Measurements from ENCODE around the gene KDELR3.
A peak's percentile ranks its signal among the peaks of the same experiment; 100 is the strongest.

KDELR3 gene

DNA sequence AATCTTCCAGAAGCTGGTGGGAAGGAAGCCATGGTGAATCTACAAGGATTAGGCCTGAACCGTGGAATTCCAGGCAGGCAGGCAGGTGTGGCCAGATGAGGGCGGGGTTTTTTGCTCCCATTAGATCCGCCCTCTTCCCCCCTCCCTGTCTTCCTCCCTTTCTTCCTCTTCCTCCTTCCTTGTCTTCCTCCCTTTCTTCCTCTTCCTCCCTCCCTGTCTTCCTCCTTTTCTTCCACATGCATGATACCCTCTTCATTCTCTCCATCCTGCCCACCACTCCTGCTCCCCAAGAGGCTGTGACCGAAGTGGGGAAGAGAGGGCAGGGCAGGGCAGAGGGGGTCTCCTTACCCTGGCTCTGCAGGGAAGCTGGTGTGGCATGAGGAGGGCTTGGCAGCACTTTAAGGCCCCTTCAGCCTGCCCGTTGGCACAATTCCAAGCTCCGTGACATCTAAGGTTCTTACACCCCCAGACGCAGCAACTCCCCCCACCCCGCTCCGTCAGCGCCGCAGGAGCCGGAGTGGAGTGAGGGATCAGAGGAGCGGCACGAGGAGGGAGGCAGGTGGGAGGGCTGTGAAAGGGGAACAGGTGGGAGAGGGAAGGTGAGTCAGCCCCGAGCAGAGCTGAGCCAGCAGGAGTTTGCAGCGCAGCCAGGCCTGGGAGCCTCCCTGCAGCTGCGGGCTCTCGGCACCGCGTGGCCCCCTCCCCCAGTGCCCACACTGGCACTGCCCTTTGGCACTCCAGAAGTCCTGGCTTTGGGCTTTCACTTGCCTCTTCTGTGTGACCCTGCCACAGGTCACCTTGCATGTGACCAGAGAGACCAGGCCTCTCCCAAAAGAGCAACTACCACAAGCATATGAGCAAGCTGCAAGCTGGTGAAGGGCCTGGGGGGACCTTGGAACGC is 45.0 kb upstream of the KDELR3 start:
- DNase-seq (ENCODE audit: low read depth): no peak
- no peak for TF ChIP-seq MYC (IDR thresholded peaks at IDR 0.05; ENCODE audit: low read depth, low read length)
- TF ChIP-seq, protein P1, sequence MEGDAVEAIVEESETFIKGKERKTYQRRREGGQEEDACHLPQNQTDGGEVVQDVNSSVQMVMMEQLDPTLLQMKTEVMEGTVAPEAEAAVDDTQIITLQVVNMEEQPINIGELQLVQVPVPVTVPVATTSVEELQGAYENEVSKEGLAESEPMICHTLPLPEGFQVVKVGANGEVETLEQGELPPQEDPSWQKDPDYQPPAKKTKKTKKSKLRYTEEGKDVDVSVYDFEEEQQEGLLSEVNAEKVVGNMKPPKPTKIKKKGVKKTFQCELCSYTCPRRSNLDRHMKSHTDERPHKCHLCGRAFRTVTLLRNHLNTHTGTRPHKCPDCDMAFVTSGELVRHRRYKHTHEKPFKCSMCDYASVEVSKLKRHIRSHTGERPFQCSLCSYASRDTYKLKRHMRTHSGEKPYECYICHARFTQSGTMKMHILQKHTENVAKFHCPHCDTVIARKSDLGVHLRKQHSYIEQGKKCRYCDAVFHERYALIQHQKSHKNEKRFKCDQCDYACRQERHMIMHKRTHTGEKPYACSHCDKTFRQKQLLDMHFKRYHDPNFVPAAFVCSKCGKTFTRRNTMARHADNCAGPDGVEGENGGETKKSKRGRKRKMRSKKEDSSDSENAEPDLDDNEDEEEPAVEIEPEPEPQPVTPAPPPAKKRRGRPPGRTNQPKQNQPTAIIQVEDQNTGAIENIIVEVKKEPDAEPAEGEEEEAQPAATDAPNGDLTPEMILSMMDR (IDR thresholded peaks at IDR 0.05; ENCODE audit: low read depth, low read length): no peak
- TF ChIP-seq MAX (IDR thresholded peaks at IDR 0.05; ENCODE audit: low read depth, low read length): no peak
- no peak overlapping the region for H3K4me3 ChIP-seq (ENCODE audit: low read depth, low read length)

- DNase-seq (ENCODE audit: low read depth): peak; percentile 42
- no peak for TF ChIP-seq MAX (IDR thresholded peaks at IDR 0.05; ENCODE audit: low read depth, low read length)
- TF ChIP-seq MYC (IDR thresholded peaks at IDR 0.05; ENCODE audit: low read depth, low read length): no peak
- TF ChIP-seq, protein P1 (IDR thresholded peaks at IDR 0.05; ENCODE audit: low read depth, low read length): no peak
- H3K4me3 ChIP-seq (ENCODE audit: low read depth, low read length): no peak overlapping the region
These were observed 44.1 kb upstream of the KDELR3 start for GRCh38 chr22:38423512-38424503.

DNA sequence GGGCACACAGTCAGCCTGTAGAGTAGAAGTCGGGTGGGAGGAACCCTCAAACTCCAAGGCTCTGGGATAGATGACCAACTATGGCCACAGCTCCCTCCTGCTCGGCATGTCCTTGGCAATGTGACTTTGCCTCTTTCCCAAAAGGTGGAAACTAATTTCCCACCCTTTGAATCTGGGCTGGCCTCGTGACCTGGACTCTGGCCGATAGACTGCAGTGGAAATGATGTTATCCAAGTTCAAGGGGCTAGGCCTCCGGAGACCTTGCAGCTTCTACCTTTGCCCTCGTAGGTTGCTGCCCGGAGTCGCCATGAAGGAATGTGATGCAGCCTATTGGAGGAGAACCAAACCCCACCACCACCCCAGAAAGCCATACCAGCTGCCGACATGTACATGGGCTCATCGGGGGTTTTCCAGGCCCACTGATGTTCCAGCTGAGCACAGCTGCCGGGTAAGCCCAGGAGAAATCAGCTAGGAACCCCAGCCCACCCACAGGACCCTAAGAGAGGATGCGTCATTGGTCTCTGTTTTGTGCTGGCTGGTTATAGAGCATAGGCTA is 43.3 kb upstream of the KDELR3 start:
- no peak for TF ChIP-seq MAX (IDR thresholded peaks at IDR 0.05; ENCODE audit: low read depth, low read length)
- TF ChIP-seq POLR2A (IDR thresholded peaks at IDR 0.05; ENCODE audit: extremely low read depth, insufficient read length): no peak
- TF ChIP-seq MYC (IDR thresholded peaks at IDR 0.05; ENCODE audit: low read depth, low read length): no peak
- TF ChIP-seq, protein P1 (IDR thresholded peaks at IDR 0.05; ENCODE audit: low read depth, low read length): no peak
- H3K4me3 ChIP-seq (ENCODE audit: low read depth, low read length): no peak overlapping the region
- no peak for DNase-seq (ENCODE audit: low read depth)

GRCh38 chr22:38426628-38427027 is 41.3 kb upstream of the KDELR3 start:
- DNase-seq (ENCODE audit: low read depth): no peak
- no peak for TF ChIP-seq MYC (IDR thresholded peaks at IDR 0.05; ENCODE audit: low read depth, low read length)
- H3K4me3 ChIP-seq (ENCODE audit: low read depth, low read length): no peak overlapping the region

- H3K4me3 ChIP-seq (ENCODE audit: low read depth, low read length): no peak overlapping the region
- no peak for DNase-seq (ENCODE audit: low read depth)
- TF ChIP-seq, protein P1 (IDR thresholded peaks at IDR 0.05; ENCODE audit: low read depth, low read length): no peak
- TF ChIP-seq POLR2A (IDR thresholded peaks at IDR 0.05; ENCODE audit: extremely low read depth, insufficient read length) (no peak), MYC (IDR thresholded peaks at IDR 0.05; ENCODE audit: low read depth, low read length) (no peak), MAX (IDR thresholded peaks at IDR 0.05; ENCODE audit: low read depth, low read length) (no peak)
These were observed 40.4 kb upstream of the KDELR3 start for GRCh38 chr22:38427465-38427864.

- DNase-seq (ENCODE audit: low read depth): no peak
- TF ChIP-seq POLR2A (IDR thresholded peaks at IDR 0.05; ENCODE audit: extremely low read depth, insufficient read length) (no peak), MAX (IDR thresholded peaks at IDR 0.05; ENCODE audit: low read depth, low read length) (no peak), MYC (IDR thresholded peaks at IDR 0.05; ENCODE audit: low read depth, low read length) (no peak)
- TF ChIP-seq, protein P1 (IDR thresholded peaks at IDR 0.05; ENCODE audit: low read depth, low read length): no peak
These were observed 40.0 kb upstream of the KDELR3 start for GRCh38 chr22:38427940-38428339.

More at GRCh38 chr22:38427940-38428339, 40.0 kb upstream of the KDELR3 start:
- no peak overlapping the region for H3K4me3 ChIP-seq (ENCODE audit: low read depth, low read length)
